Activated CD8-positive, alpha-beta memory T cell treated with anti-CD3 and anti-CD28 coated beads, Interleukin-2, amount 10 ng/mL, durations not matched to agents 7 days and 5 days (primary cell): ENCODE data around the gene C7. TPM values are rescaled to one million over a fixed set of nuclear protein-coding genes. Genes with fewer than 3 reads are reported as not detected.
A peak's percentile ranks its signal among the peaks of the same experiment; 100 is the strongest.
"Not testable (repeated sequence)": the region's sequence is repeated elsewhere in the genome, so short reads cannot be mapped to it uniquely, and the experiment has no call there.

ENCODE experiments used
- ATAC-seq: fragments of 150-1000 bp; cut with Tn5 transposase; one replicate; pipeline ENCODE4 v1.10.0; 2021; ENCODE audit warnings: moderate library complexity
- CTCF ChIA-PET: fragments of 350-600 bp; sonication (Branson Sonifier 250); formaldehyde crosslinking; loops from one replicate; lab custom pipeline; 2021; ENCODE audit warnings: antibody characterized with exemption; lab: Charles Lee
- DNase-seq: peaks from one replicate; pipeline ENCODE4 v3.0.0-alpha.2; 2020
- H3K27ac Mint-ChIP-seq: one replicate; pipeline ENCODE4 v1.8.0; 2021; ENCODE audit warnings: mild to moderate bottlenecking, mixed read lengths
- H3K27me3 Mint-ChIP-seq: one replicate; pipeline ENCODE4 v1.8.0; 2021; ENCODE audit warnings: mixed read lengths
- H3K36me3 Mint-ChIP-seq: one replicate; pipeline ENCODE4 v1.8.0; 2021; ENCODE audit warnings: mild to moderate bottlenecking, mixed read lengths
- H3K4me1 Mint-ChIP-seq: one replicate; pipeline ENCODE4 v1.8.0; 2021; ENCODE audit warnings: mixed read lengths
- H3K4me3 Mint-ChIP-seq: one replicate; pipeline ENCODE4 v1.8.0; 2021; ENCODE audit warnings: mild to moderate bottlenecking, moderate library complexity, mixed read lengths
- H3K9me3 Mint-ChIP-seq: one replicate; pipeline ENCODE4 v1.8.0; 2022; ENCODE audit warnings: low read depth, mixed read lengths
- total RNA-seq, 2 experiments: library from RNA; stranded (reverse); gene quantifications; one replicate each; pipeline ENCODE4 v1.2.3, GENCODE V29; 2021

C7 gene
- total RNA-seq, 2 experiments from 2014 or later: not detected

DNA sequence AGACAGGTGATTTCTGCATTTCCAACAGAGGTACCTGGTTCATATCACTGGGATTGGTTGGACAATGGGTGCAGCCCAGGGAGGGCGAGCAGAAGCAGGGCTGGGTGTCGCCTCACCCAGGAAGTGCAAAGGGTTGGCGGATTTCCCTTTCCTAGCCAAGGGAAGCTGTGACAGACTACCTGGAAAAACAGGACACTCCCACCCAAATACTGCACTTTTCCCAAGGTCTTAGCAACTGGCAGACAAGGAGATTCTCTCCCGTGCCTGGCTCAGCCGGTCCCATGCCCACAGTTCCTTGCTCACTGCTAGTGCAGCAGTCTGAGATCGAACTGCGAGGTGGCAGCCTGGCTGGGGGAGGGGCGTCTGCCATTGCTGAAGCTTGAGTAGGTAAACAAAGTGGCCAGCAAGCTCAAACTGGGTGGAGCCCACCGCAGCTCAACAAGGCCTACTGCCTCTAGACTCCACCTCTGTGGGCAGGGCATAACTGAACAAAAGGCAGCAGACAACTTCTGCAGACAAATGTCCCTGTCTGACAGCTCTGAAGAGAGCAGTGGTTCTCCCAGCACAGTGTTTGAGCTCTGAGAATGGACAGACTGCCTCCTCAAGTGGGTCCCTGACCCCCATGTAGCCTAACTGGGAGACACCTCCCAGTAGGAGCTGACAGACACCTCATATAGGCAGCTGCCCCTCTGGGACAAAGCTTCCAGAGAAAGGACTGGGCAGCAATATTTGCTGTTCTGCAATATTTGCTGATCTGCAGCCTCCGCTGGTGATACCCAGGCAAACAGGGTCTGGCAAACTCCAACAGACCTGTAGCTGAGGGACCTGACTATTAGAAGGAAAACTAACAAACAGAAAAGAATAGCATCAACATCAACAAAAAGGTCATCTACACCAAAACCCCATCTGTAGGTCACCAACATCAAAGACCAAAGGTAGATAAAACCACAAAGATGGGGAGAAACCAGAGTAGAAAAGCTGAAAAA, 13.6 kb upstream of the C7 start:
- H3K4me1 Mint-ChIP-seq, H3K4me3 Mint-ChIP-seq, DNase-seq, H3K27ac Mint-ChIP-seq, ATAC-seq, H3K36me3 Mint-ChIP-seq, H3K9me3 Mint-ChIP-seq, CTCF ChIA-PET: not testable (repeated sequence)
- H3K27me3 Mint-ChIP-seq: peaks cover 11% of the 10 kb centered on the region

DNA sequence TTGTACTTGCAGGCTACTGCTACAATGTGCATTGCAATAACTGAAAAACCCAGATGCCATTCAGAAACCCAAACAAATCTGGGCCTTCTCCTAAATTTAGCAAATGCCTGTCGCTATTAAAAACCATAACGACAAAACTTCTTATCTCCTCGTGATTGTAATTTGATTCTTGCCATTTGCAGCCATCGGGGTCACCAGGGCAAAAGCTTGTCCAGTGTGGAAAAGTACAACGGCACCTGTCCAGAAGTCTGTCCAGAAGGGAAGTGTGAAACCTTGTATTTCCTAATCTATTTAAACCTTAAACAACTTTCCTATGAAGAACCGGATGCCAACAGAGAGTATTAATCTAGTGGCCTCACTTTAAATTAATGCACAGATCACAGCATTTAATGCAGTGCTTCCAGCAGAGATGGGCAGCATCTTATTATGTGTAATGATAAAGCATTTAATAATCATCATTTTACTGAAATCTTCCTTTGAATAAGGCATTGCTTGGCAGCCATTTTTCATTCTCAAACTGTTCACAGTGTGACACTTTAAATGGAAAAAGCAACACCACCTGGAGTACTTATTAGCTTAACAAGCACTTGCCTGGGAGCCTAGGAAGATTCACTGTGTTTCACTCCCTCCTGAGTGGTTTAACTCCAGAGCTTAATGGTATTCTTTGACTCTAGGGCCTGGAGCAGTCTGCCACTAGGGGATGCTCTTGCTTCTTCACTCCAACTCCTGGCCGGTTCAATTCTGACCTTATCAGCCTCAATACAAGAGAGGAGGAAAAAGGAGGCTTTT, 4.9 kb upstream of the C7 start:
- Mint-ChIP-seq H3K4me3 (no peak overlapping the region), H3K27ac (no peak overlapping the region), H3K36me3 (no peaks in the 10 kb centered on the region), H3K4me1 (no peaks in the 10 kb centered on the region), H3K9me3 (no peaks in the 10 kb centered on the region), H3K27me3 (peaks cover 16% of the 10 kb centered on the region)
- CTCF ChIA-PET: interaction anchor here (1.0 to 1.4 kb wide), 3 partner anchors 11 to 1298 kb away, joined by 3 to 4 read pairs (median 3); no protein-coding TSS in a partner anchor
- ATAC-seq: peak; percentile 66
- peak; percentile 45 for DNase-seq

DNA sequence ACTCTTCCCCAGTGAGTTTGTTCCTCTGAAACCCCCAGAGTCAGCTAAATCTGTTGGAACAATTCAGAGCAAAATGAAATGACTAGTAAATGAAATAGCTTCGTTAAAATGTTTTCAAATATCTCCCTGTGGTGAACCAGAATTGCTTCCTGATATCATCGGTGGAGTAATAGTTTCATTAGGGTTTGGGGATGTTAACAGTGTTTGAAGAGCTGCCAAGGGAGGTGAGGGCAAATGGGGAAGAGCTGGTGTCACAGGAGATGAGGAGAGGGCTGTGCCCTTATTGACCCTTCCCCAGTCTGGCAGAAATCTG, 4.3 kb upstream of the C7 start:
- ATAC-seq (no peak), DNase-seq (no peak)
- H3K4me3 Mint-ChIP-seq: no peak overlapping the region
- H3K9me3 Mint-ChIP-seq: no peaks in the 10 kb centered on the region
- no peaks in the 10 kb centered on the region for H3K36me3 Mint-ChIP-seq
- H3K27me3 Mint-ChIP-seq: peaks cover 19% of the 10 kb centered on the region
- H3K27ac Mint-ChIP-seq: no peak overlapping the region
- H3K4me1 Mint-ChIP-seq: no peaks in the 10 kb centered on the region
- CTCF ChIA-PET: interaction anchor here (1.0 to 1.4 kb wide), 3 partner anchors 10 to 1299 kb away, joined by 3 to 4 read pairs (median 3); no protein-coding TSS in a partner anchor

DNA sequence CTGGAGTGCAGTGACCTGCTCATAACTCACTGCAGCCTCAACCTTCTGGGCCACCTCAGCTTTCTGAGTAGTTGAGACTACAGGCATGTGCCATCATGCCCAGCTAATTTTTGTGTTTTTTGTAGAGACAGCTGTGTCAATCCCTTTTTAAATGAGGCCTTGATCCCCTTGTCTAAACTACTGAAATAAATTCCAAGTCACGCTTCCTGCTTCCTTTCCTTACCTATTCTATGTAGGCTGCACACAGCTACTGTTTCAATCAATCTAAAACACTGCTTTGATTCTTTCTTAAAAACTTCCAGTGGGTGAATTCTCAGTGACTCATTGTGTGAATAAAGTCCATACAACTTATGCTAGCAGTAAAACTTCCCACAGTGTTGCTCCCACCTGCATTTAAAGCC, 2.9 kb upstream of the C7 start:
- H3K27me3 Mint-ChIP-seq: peaks cover 24% of the 10 kb centered on the region
- H3K27ac Mint-ChIP-seq: no peak overlapping the region
- H3K36me3 Mint-ChIP-seq: no peaks in the 10 kb centered on the region
- DNase-seq (no peak), ATAC-seq (no peak)
- CTCF ChIA-PET: interaction anchor here (0.6 kb wide), 1 partner anchor 342 kb away, joined by 3 read pairs; no protein-coding TSS in a partner anchor
- no peak overlapping the region for H3K4me3 Mint-ChIP-seq
- no peaks in the 10 kb centered on the region for H3K4me1 Mint-ChIP-seq
- no peaks in the 10 kb centered on the region for H3K9me3 Mint-ChIP-seq

DNA sequence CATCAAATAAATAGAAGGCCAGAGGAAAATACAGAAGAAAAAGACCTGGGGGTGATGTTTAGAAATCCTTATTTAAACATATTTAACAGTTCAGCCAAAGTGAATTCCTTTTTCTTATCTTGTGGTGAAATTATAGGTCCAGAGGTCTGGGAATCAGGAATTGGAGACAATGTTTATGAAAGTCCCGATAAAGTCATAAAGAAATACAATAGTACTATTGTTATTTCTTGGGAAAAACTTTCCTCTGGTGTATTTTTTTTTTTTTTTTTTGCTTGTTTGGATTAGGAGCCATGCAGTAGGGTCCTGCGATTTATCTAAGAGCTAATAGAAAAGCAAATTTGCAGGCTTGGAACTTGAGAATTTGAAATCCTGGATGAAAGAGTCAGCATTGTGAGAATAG, 426 bp downstream of the C7 start:
- no peak overlapping the region for H3K4me3 Mint-ChIP-seq
- no peaks in the 10 kb centered on the region for H3K9me3 Mint-ChIP-seq
- no peaks in the 10 kb centered on the region for H3K4me1 Mint-ChIP-seq
- DNase-seq: no peak
- no peak overlapping the region for H3K27ac Mint-ChIP-seq
- H3K36me3 Mint-ChIP-seq: no peaks in the 10 kb centered on the region
- CTCF ChIA-PET: no interaction called here
- peaks cover 29% of the 10 kb centered on the region for H3K27me3 Mint-ChIP-seq
- ATAC-seq: no peak

DNA sequence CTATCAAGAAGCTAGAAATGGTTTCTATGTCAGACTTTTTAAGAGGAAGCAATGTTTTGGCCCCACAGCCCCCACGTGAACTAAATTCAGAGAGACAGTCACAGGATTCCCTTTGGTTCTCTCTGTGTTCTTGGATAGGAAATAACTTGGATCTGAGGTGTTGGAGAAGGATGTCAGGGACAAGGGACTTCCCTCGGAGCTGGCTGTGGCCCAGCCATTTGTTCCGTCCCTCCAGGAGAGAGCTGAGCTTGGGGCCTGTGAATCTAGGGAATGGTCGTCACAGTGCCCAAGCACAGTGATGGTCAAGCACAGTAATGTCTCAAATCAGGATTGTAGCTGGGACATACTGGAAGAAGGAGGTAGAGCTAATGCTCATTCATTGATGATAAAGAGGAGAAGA, 2.0 kb downstream of the C7 start:
- no peaks in the 10 kb centered on the region for H3K36me3 Mint-ChIP-seq
- ATAC-seq (no peak), DNase-seq (no peak)
- CTCF ChIA-PET: no interaction called here
- H3K4me3 Mint-ChIP-seq: no peak overlapping the region
- no peaks in the 10 kb centered on the region for H3K9me3 Mint-ChIP-seq
- no peaks in the 10 kb centered on the region for H3K4me1 Mint-ChIP-seq
- H3K27me3 Mint-ChIP-seq: peaks cover 32% of the 10 kb centered on the region
- no peak overlapping the region for H3K27ac Mint-ChIP-seq

DNA sequence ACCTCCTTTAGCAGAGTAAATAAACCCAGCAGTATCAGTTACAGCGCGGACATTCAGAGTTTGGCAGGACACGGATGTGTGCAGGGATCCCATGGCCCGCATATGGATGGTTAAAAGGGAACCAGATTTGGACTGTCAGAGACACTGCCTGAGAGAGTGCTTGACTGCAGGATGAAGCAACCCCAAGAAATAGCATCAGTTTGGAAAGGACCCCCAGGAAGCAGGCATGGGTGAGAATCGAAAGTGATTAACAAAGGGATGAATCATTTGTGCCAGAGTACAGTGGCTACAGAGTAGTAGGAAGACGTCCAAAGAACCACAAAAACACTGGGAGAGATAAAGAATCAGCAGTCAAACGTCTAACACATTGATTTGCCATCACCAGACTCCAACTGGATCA, 5.5 kb downstream of the C7 start:
- CTCF ChIA-PET: interaction anchor here (0.9 kb wide), 1 partner anchor 10 kb away, joined by 3 read pairs; no protein-coding TSS in a partner anchor
- H3K9me3 Mint-ChIP-seq: no peaks in the 10 kb centered on the region
- DNase-seq: no peak
- H3K27me3 Mint-ChIP-seq: peaks cover 20% of the 10 kb centered on the region
- no peak for ATAC-seq
- no peak overlapping the region for H3K4me3 Mint-ChIP-seq
- no peaks in the 10 kb centered on the region for H3K4me1 Mint-ChIP-seq
- no peaks in the 10 kb centered on the region for H3K36me3 Mint-ChIP-seq
- H3K27ac Mint-ChIP-seq: no peak overlapping the region

DNA sequence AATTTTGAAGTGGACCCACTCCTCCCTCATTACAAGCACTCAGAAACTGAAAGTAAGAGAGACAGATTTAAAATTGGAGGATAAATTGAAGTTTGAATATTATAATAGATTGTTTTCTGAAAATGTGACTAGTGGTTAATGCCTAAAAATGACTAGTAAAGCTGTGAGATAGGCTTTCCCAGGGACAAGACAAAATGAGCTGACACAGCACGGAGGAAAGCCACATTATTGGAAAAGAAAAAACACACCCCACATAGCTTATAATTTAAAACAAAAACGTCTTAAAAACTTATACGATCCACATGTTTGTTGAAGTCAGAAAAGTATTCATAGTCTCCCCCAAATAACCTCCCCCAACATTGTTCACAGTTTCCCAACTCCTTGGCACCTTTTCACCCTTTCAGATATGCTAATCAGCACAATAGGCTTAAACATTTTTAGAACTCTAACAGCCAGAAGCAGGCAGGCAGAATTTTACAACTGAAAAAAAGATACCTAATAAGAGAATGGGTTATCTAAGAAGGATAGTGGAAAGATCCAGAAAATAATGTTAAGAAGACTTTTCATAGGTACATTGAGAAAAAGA, 6.1 kb downstream of the C7 start:
- Mint-ChIP-seq H3K4me1 (no peaks in the 10 kb centered on the region), H3K9me3 (no peaks in the 10 kb centered on the region), H3K27me3 (peaks cover 17% of the 10 kb centered on the region), H3K27ac (no peak overlapping the region), H3K4me3 (no peak overlapping the region), H3K36me3 (no peaks in the 10 kb centered on the region)
- ATAC-seq: no peak
- no peak for DNase-seq
- CTCF ChIA-PET: interaction anchor here (0.9 kb wide), 1 partner anchor 11 kb away, joined by 3 read pairs; no protein-coding TSS in a partner anchor

DNA sequence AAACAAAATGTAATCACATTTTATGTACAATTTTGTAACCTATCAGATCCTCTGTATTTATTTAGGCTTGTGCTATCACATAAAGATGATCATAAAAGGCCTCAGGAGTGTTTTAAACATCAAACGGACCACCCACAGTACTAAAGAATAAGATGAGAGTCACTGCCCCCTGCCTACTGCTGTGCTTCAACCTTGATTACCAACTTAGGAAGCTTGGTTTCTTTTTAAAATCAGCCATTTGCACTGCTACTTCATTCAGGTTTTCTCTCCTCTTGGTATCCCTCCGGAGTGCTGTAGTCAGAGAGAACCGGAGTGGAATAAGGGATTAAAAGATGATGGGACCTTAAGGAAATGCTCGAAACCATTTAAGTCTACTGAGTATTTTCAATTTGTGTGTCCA, 6.9 kb downstream of the C7 start:
- no peaks in the 10 kb centered on the region for H3K4me1 Mint-ChIP-seq
- H3K36me3 Mint-ChIP-seq: no peaks in the 10 kb centered on the region
- CTCF ChIA-PET: no interaction called here
- H3K9me3 Mint-ChIP-seq: no peaks in the 10 kb centered on the region
- no peak for ATAC-seq
- no peak overlapping the region for H3K4me3 Mint-ChIP-seq
- peaks cover 14% of the 10 kb centered on the region for H3K27me3 Mint-ChIP-seq
- H3K27ac Mint-ChIP-seq: no peak overlapping the region
- DNase-seq: no peak

DNA sequence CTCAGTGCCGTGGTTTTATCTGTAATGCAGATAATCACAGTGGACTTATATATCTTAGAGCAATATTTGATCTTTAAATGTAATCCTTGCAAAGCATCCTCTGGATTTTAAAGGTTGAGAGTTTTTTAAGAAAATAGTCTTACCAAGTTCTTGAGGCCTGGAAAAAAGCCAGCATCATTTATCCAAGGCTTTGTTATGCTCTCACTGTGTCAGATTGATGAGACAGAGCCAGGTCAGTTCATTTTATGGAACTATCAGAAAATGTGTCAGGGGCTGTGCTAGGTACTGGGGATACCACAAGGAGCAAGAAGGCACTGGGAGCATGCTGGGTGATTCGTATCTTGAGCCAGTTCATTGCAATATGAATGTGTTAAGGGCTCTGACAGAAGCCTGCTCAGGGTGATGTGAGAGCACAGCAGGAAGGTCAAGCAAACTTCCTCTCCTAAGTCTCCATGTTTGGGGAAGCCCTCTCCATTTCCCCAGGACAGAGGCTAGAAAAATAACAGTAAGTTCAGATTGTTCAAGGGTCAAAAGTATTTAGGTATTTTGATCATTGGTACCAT, 19.7 kb downstream of the C7 start:
- DNase-seq: no peak
- H3K9me3 Mint-ChIP-seq: peaks cover 5% of the 10 kb centered on the region
- peaks cover 4% of the 10 kb centered on the region for H3K27me3 Mint-ChIP-seq
- no peak overlapping the region for H3K27ac Mint-ChIP-seq
- H3K4me1 Mint-ChIP-seq: no peaks in the 10 kb centered on the region
- no peak for ATAC-seq
- CTCF ChIA-PET: no interaction called here
- no peak overlapping the region for H3K4me3 Mint-ChIP-seq
- H3K36me3 Mint-ChIP-seq: no peaks in the 10 kb centered on the region

DNA sequence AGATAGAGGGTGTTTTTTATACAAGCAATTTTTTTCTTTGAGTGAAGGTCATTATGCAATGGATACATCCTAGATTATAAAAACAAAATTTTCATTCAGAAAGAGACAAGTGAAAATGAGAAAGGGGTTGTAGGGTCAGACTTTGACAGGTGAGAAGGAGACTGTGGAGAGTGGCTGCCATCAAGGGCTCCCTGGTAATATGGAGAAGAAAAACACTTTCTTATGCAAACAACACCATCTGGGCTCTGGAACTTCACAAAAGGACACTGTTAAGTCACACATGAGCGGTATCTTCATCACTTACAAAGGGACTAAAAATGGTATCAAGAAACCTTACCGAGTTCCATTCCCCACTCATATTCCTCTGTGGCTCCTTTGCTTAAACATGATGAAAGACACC, 23.5 kb downstream of the C7 start:
- no peak for ATAC-seq
- H3K4me1 Mint-ChIP-seq: no peaks in the 10 kb centered on the region
- H3K9me3 Mint-ChIP-seq: no peaks in the 10 kb centered on the region
- no peak for DNase-seq
- H3K27me3 Mint-ChIP-seq: peaks cover 4% of the 10 kb centered on the region
- H3K4me3 Mint-ChIP-seq: no peak overlapping the region
- H3K36me3 Mint-ChIP-seq: no peaks in the 10 kb centered on the region
- CTCF ChIA-PET: no interaction called here
- H3K27ac Mint-ChIP-seq: no peak overlapping the region

DNA sequence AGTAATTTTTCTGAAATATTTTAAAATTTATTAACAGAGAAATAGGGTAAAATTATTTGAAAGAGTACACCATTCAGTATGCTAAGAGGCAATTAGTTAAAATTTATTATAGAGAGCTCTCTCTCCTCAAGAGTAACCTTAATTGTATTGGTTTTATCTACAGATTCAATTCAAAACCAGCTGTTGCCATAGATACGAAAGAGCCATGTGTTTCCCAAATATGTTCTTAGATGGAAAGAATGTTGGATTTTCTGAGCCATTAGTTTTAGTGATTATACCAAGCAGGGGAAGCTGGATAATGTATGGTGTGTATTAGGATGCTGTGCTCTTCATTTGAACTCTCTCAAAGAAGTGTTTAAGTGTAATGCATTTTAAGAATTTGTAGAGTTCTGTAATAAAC, 27.8 kb downstream of the C7 start:
- DNase-seq (no peak), ATAC-seq (no peak)
- Mint-ChIP-seq H3K36me3 (no peaks in the 10 kb centered on the region), H3K4me1 (no peaks in the 10 kb centered on the region), H3K27ac (no peak overlapping the region), H3K9me3 (no peaks in the 10 kb centered on the region), H3K4me3 (no peak overlapping the region), H3K27me3 (peaks cover 4% of the 10 kb centered on the region)
- CTCF ChIA-PET: no interaction called here

DNA sequence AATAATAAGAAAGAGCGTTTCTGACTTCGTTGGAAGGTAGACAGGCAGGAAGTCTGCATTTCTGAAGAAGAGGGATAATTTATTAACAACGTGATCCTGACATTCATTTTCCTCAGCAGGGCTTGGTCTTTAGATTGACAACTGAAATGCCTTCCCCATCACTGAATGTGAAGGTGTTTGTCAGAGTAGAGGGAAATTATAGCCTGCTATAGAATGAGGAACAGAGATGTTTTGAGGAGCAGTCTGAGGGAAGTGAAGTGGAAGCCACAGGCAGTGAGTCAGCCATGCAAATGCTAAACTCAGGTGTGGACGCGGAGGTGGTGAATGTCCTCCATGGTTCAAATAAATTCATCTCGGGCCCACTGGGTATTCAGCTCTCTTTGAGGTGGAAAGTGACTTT, 30.5 kb downstream of the C7 start:
- Mint-ChIP-seq H3K4me3 (no peak overlapping the region), H3K36me3 (no peaks in the 10 kb centered on the region), H3K9me3 (no peaks in the 10 kb centered on the region), H3K4me1 (no peaks in the 10 kb centered on the region), H3K27me3 (no peaks in the 10 kb centered on the region), H3K27ac (no peak overlapping the region)
- no peak for DNase-seq
- no peak for ATAC-seq
- CTCF ChIA-PET: no interaction called here
